Activated T-helper 2 cell treated with anti-CD3 and anti-CD28 coated beads, Interferon-gamma antibody, Interleukin-2, Interleukin-4, amounts not matched to agents 10 μg/mL and 5 μg/mL and 100 μg/mL, durations not matched to agents 14 hours and 24 hours and 36 hours (primary cell): ENCODE measurements around the gene LYL1. TPM values are rescaled to one million over a fixed set of nuclear protein-coding genes. Genes with fewer than 3 reads are reported as not detected.

Experiments
- DNase-seq: peaks from one replicate; pipeline ENCODE4 v3.0.0; 2021; ENCODE audit warnings: low spot score
- H3K27ac Mint-ChIP-seq: one replicate; pipeline ENCODE4 v1.8.0; 2021; ENCODE audit warnings: mixed read lengths
- H3K27me3 Mint-ChIP-seq: one replicate; pipeline ENCODE4 v1.8.0; 2021; ENCODE audit warnings: low read depth, mixed read lengths
- H3K36me3 Mint-ChIP-seq: one replicate; pipeline ENCODE4 v1.8.0; 2021; ENCODE audit warnings: low read depth, mixed read lengths
- H3K4me1 Mint-ChIP-seq: one replicate; pipeline ENCODE4 v1.8.0; 2021; ENCODE audit warnings: low read depth, mixed read lengths
- H3K4me3 Mint-ChIP-seq: one replicate; pipeline ENCODE4 v1.8.0; 2021; ENCODE audit warnings: low read depth, mild to moderate bottlenecking, moderate library complexity, mixed read lengths
- H3K9me3 Mint-ChIP-seq: one replicate; pipeline ENCODE4 v1.8.0; 2021; ENCODE audit warnings: mixed read lengths
- intact Hi-C: fragments of 100-400 bp; cut with micrococcal nuclease; formaldehyde crosslinking; loops from one replicate; pipeline ENCODE4 v1.15.1; 2023
- total RNA-seq: library from RNA; stranded (reverse); gene quantifications from 2 replicates; pipeline ENCODE4 v1.2.3, GENCODE V29; 2022

LYL1 gene
- total RNA-seq, 1 donor from 2014 or later: 5.6 TPM

DNA sequence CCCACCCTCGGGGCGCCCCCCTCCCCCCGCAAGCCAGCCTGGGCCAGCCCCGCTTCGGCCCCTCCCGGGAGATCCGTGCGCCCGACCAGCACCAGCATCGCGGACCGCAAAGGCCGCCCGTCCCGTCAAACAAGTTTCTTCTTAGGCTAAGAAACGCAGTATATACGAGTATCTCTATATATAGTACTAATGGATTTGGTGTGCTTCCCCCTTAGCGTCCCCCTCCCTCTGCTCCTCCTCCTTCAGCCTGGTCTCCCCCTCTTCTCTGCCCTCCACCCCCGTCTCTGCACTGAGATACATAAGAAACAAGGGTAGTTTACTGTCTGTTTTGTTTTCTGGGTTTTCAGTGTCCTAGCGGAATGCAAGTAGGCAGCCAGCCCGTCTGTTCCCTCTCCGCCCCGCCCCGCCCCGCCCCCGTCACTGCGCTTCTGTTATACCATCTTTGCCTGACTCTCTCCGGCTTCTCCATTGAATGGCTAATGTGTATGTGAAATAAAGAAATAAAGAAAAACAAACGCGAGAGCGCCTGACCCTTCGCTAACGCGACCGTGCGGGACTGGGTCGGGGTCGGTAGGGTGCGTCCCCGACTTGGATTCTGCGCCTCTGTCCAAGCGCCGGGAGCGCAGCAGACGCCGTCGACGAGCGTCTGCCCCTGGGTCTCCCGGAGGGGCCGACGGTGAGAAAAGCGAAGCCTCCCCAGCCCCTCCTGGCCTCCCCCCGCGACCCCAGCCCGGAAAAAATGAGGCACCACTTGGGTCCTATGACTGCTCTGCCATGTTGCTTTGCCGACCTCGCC is 4.2 kb downstream of the LYL1 start:
- DNase-seq: no peak
- H3K4me3 Mint-ChIP-seq: peak overlapping the region; percentile 84

DNA sequence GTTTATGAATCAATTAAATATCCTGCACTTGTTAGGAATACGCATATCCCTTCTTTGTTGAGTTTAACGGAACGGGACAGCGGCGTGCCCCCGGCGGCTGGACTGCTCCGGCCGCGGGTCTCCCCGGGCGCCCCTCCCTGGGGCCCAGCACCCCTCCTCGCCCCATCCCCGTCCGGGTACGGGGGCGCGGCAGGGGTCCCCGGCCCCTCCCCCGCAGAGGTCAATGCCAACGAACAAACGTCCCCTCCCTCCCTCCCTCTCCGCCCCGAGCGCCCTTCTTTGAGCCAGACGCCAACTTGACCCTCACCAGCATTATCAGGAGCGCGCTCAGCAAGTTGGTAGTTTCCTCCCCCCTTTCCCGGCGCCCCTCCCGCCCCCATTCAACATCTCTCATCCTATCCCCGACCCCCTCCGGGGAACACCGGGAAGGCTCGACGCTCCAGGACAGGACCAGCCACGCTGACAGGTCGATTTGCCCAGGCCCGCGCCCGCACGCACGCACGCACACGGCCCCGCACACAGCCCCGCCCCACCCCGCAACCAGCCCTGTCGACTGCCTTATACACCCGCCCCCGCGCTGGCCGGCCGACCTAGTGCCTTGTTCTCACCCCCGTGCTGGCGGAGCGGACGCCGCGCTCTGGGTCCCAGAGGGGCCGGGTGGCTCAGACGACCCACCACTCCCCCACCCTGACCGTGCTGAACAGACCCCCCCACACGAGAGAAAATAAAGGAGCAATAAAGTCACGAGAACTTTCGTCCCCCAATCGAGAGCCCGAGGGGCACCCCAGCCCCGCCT is 5.0 kb downstream of the LYL1 start:
- Mint-ChIP-seq H3K4me1 (peaks cover 45% of the 10 kb centered on the region), H3K4me3 (peak overlapping the region; percentile 73), H3K27ac (no peak overlapping the region), H3K36me3 (peaks cover 3% of the 10 kb centered on the region), H3K9me3 (no peaks in the 10 kb centered on the region), H3K27me3 (peaks cover 29% of the 10 kb centered on the region)
- intact Hi-C loops: loop anchor here (1.0 to 5.0 kb wide), 2 partner anchors 85 to 260 kb away; partner anchors contain the start of gene MAST1
- DNase-seq: no peak

More for the DNA sequence above, 4.2 kb downstream of the LYL1 start:
- H3K36me3 Mint-ChIP-seq: peaks cover 3% of the 10 kb centered on the region
- peaks cover 29% of the 10 kb centered on the region for H3K27me3 Mint-ChIP-seq
- H3K4me1 Mint-ChIP-seq: peaks cover 47% of the 10 kb centered on the region
- no peaks in the 10 kb centered on the region for H3K9me3 Mint-ChIP-seq
- H3K27ac Mint-ChIP-seq: peak overlapping the region; percentile 92
- intact Hi-C loops: loop anchor here (5.0 kb wide), 1 partner anchor 261 kb away; the partner anchor contains the start of gene MAST1

DNA sequence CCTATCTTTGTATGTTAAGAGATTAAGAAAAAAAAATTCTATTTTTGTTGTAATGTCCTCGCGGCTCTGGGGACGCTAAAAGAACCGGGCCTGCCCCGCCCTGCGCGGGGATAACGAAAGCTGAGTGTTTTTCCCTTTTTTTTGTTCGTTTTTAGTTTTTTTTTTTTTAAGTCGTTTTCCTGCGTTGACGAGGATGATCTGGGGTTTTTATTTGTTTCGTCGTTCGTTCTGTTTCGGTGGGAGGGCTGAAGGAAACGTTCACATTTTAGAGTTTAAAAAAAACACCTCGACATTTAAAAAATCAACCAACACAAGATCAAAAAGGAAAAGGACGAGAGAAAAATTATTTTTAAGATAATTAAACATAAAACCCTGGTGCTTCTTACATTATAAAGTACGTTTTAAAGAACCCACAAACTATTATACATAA is 5.6 kb downstream of the LYL1 start:
- Mint-ChIP-seq H3K27ac (peak overlapping the region; percentile 72), H3K4me1 (peaks cover 42% of the 10 kb centered on the region), H3K27me3 (peaks cover 29% of the 10 kb centered on the region), H3K36me3 (peaks cover 3% of the 10 kb centered on the region), H3K9me3 (no peaks in the 10 kb centered on the region), H3K4me3 (peak overlapping the region; percentile 67)
- intact Hi-C loops: loop anchor here (1.0 to 5.0 kb wide), 2 partner anchors 85 to 260 kb away; partner anchors contain the start of gene MAST1
- no peak for DNase-seq

DNA sequence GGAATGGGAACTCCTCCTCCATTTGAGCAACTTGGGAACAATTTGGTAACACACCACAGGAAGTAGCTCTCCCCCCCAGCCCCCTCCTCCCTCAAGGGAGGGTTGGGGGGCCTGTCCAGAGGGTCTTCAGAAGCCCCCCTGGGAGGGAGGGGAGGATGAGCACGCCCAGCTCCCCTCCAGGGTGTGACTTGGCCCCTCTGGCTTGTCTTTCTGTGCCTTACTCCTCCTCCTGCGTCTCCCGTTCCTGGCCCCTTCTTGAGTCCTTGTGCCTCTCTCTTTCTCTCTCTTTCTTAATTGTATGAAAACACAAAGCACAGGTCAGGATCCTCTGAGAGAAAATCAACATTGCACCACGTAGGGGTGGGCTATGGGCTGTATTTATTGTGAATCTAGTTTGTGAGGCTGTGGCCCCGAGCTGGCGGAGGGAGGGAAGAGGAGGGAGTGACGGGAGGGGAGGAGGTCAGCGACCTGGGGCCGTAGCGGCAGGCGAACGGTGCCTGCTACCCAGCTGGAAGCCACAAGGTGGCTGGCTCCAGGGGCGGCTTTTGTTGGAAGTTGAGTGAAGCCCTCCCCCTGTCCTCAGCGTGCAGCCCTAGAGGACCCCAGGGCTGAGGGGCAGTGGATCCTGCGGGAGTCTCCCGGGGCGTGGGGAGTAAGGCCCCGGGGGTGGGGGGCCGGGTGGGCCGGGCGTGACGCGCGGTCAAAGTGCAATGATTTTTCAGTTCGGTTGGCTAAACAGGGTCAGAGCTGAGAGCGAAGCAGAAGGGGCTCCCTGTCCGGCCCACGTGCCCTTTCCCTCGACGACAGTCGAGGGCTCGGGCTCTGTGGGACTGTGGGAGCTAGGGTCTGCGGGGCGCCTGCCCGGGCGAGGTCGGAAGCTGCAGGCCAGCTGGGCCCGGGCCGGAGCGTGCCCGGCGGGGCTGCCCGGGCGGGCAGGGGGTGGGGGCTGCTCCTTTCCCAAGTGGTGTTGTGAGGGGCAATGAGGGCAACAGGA is 6.4 kb downstream of the LYL1 start:
- peaks cover 29% of the 10 kb centered on the region for H3K27me3 Mint-ChIP-seq
- peaks cover 3% of the 10 kb centered on the region for H3K36me3 Mint-ChIP-seq
- intact Hi-C loops: loop anchor here (5.0 kb wide), 1 partner anchor 259 kb away; the partner anchor contains the start of gene MAST1
- peaks cover 38% of the 10 kb centered on the region for H3K4me1 Mint-ChIP-seq
- H3K27ac Mint-ChIP-seq: peak overlapping the region; percentile 39
- H3K4me3 Mint-ChIP-seq: peak overlapping the region; percentile 77
- H3K9me3 Mint-ChIP-seq: no peaks in the 10 kb centered on the region
- no peak for DNase-seq

- H3K27me3 Mint-ChIP-seq: peaks cover 29% of the 10 kb centered on the region
- H3K27ac Mint-ChIP-seq: no peak overlapping the region
- no peak for DNase-seq
- intact Hi-C loops: loop anchor here (5.0 kb wide), 1 partner anchor 258 kb away; the partner anchor contains the start of gene MAST1
- H3K4me3 Mint-ChIP-seq: no peak overlapping the region
- H3K9me3 Mint-ChIP-seq: no peaks in the 10 kb centered on the region
- H3K36me3 Mint-ChIP-seq: peaks cover 3% of the 10 kb centered on the region
- peaks cover 35% of the 10 kb centered on the region for H3K4me1 Mint-ChIP-seq
Observed at GRCh38 chr19:13095393-13095784, 7.3 kb downstream of the LYL1 start.

DNA sequence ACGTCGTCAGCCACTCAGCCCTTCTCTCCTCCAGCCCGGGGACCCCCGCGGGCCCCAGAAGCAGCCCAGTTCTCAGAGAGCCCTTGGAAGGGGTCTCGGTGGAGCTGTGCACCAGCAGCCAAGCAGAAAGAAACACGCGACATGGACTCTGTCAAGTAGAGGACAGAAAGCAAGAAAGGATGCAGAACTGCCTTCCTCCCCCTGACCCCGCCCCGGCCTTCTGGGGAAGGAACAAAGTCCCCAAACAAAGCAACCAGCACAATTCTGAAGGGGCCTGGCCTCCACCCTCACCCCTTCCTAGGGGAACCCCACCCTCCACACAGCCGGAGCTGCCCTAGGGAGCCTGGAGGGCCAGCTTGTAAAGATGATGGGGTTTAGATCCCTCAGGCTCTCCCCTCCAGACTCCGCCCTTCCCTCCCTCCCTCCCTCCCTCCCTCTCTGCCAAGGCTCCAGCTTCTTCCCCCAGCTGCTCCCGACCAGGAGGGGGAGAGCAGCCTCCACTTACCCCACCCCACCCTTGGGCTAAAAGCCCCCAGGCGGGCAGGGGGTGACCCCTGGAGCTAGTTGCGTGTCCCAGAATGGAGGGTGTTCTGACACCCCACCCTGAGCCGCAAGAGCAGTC is 7.8 kb downstream of the LYL1 start:
- Mint-ChIP-seq H3K36me3 (peaks cover 3% of the 10 kb centered on the region), H3K9me3 (no peaks in the 10 kb centered on the region), H3K4me3 (no peak overlapping the region), H3K27ac (no peak overlapping the region), H3K4me1 (peaks cover 30% of the 10 kb centered on the region), H3K27me3 (peaks cover 29% of the 10 kb centered on the region)
- DNase-seq: no peak
- intact Hi-C loops: loop anchor here (1.0 to 5.0 kb wide), 2 partner anchors 117 to 258 kb away; partner anchors contain the start of gene MAST1

- no peak for DNase-seq
- H3K4me1 Mint-ChIP-seq: peaks cover 25% of the 10 kb centered on the region
- no peaks in the 10 kb centered on the region for H3K9me3 Mint-ChIP-seq
- peaks cover 29% of the 10 kb centered on the region for H3K27me3 Mint-ChIP-seq
- no peak overlapping the region for H3K27ac Mint-ChIP-seq
- peaks cover 3% of the 10 kb centered on the region for H3K36me3 Mint-ChIP-seq
- intact Hi-C loops: loop anchor here (1.0 kb wide), 1 partner anchor 116 kb away; no protein-coding TSS in a partner anchor
- no peak overlapping the region for H3K4me3 Mint-ChIP-seq
Observed at GRCh38 chr19:13094106-13094504, 8.6 kb downstream of the LYL1 start.

GRCh38 chr19:13093407-13094105 is 9.1 kb downstream of the LYL1 start:
- H3K4me3 Mint-ChIP-seq: no peak overlapping the region
- H3K4me1 Mint-ChIP-seq: peaks cover 21% of the 10 kb centered on the region
- no peaks in the 10 kb centered on the region for H3K9me3 Mint-ChIP-seq
- DNase-seq: peak; percentile 71
- peaks cover 28% of the 10 kb centered on the region for H3K27me3 Mint-ChIP-seq
- H3K36me3 Mint-ChIP-seq: peaks cover 3% of the 10 kb centered on the region
- H3K27ac Mint-ChIP-seq: no peak overlapping the region
- intact Hi-C loops: loop anchor here (1.0 kb wide), 2 partner anchors 32 to 115 kb away; no protein-coding TSS in a partner anchor

GRCh38 chr19:13092606-13093235 is 9.9 kb downstream of the LYL1 start:
- Mint-ChIP-seq H3K36me3 (peaks cover 3% of the 10 kb centered on the region), H3K4me1 (peaks cover 19% of the 10 kb centered on the region), H3K9me3 (no peaks in the 10 kb centered on the region), H3K4me3 (no peak overlapping the region), H3K27me3 (peaks cover 22% of the 10 kb centered on the region), H3K27ac (no peak overlapping the region)
- DNase-seq: no peak
- intact Hi-C loops: loop anchor here (1.0 kb wide), 1 partner anchor 31 kb away; no protein-coding TSS in a partner anchor

- Mint-ChIP-seq H3K27ac (no peak overlapping the region), H3K36me3 (peaks cover 3% of the 10 kb centered on the region), H3K9me3 (no peaks in the 10 kb centered on the region), H3K4me3 (no peak overlapping the region), H3K27me3 (peaks cover 20% of the 10 kb centered on the region), H3K4me1 (peaks cover 19% of the 10 kb centered on the region)
- DNase-seq: no peak
- intact Hi-C loops: no loop called here
Observed at GRCh38 chr19:13092158-13092543, 10.5 kb downstream of the LYL1 start.
